HS-5 (cell line): Measurements from ENCODE around the gene PRMT6.

Source experiments
- DNase-seq: peaks from one replicate; pipeline ENCODE4 v3.0.0-alpha.2; 2012; ENCODE audit warnings: low read depth

Gene PRMT6

GRCh38 chr1:107095647-107096046 lies 39.2 kb downstream of the PRMT6 start:
- no peak for DNase-seq

GRCh38 chr1:107096690-107097089 lies 40.2 kb downstream of the PRMT6 start:
- no peak for DNase-seq

- DNase-seq = no peak
Measured at GRCh38 chr1:107098961-107099360, 42.5 kb downstream of the PRMT6 start.

GRCh38 chr1:107100331-107100984 lies 44.0 kb downstream of the PRMT6 start:
- DNase-seq = no peak

- DNase-seq = no peak
Measured at GRCh38 chr1:107105914-107106313, 49.4 kb downstream of the PRMT6 start.
